ENCODE results near the gene COPZ2.
A peak's percentile ranks its signal among the peaks of the same experiment; 100 is the strongest.
"Not testable (repeated sequence)": the region's sequence is repeated elsewhere in the genome, so short reads cannot be mapped to it uniquely, and the experiment has no call there.

Gene COPZ2

DNA sequence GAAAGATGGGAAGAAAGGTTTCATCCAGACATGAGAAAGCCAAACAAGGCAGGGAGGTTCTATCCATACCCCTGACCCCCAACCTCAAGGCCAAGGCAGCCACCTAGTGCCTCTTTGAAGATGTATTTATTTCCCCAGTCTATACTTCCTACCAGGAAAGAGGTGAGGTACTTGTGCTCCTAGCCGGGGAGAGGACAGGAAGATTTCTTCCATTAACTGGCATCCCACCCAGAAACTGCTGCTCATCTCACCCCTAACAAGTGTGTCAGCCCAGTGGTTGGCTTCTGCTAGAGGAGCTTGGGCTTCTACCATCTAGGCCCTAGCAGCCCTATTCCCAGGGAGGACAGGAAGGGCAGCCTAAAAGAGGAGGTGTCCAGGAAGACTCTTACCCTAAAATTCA is 8.9 kb downstream of the COPZ2 start:
- DNase-seq (ENCODE audit: low read depth) = no peak

- no peak for DNase-seq (ENCODE audit: low read depth)
Measured at GRCh38 chr17:48027322-48027981, 10.1 kb downstream of the COPZ2 start.

GRCh38 chr17:48026502-48027321 is 10.9 kb downstream of the COPZ2 start:
- DNase-seq (ENCODE audit: low read depth) = peak; percentile 66

GRCh38 chr17:48025904-48026501 is 11.6 kb downstream of the COPZ2 start:
- no peak for DNase-seq (ENCODE audit: low read depth)

- peak; percentile 98 for DNase-seq (ENCODE audit: low read depth)
Measured at GRCh38 chr17:48025040-48025903, 12.3 kb downstream of the COPZ2 start.

- no peak for DNase-seq (ENCODE audit: low read depth)
Measured at GRCh38 chr17:48024149-48025039, 13.2 kb downstream of the COPZ2 start.

DNA sequence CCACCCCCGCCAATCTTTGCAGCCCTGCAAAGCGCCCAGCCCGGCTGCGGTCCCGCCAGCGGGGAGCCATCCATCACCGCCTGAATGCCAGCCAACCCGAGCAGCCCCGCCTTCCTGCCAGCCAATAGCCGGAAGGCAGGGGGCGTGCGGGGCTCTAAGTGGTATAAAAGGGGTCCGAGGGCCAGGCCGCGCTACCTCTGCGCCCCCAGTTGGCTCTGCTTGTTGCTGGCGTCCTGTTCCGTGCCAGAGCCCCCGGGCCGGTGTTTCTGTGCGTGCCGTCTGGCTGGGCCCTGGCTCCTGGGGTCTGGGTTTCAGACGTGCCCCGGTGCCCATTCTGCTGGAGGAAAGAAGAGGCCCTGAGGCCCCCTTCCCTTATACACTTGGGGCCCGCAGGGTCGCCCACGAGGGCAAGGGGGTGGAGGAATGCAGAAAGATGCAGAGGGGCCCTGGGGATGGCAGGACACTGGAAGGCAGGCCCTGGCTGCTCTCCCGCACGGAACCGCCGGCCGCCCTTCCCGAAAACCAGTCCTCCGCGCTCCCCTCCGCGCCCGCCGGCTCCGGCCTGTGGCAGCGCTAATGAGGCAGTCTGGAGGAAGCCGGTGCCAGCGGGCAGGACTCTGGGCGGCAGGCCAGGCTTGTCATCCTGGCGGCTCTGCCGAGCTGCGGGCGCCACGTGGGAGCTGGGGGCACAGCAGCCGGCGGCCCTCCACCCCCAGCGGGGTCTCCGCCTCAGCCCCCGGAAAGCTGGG is 14.0 kb downstream of the COPZ2 start:
- DNase-seq (ENCODE audit: low read depth) = peak; percentile 34

- DNase-seq (ENCODE audit: low read depth) = no peak
Measured at GRCh38 chr17:48022901-48023300, 14.7 kb downstream of the COPZ2 start.

DNA sequence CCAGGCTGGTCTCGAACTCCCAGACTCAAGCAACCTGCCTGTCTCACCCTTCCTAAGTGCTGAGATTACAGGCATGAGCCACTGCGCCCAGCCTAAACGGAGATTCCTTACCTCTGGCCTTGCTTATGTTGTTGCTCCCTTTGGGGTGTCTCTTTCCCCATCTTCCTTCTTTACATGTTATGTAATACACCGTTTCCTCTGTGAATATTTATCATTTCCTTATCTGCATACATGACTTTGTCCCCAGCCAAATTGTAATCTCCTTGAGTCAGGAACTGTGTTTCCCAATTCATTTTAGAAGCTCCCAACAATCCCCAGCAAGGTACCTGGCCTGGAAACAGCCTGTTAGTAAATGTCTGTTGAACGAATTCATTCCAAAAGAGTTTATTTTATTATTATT is 15.7 kb downstream of the COPZ2 start:
- DNase-seq (ENCODE audit: low read depth) = no peak

DNA sequence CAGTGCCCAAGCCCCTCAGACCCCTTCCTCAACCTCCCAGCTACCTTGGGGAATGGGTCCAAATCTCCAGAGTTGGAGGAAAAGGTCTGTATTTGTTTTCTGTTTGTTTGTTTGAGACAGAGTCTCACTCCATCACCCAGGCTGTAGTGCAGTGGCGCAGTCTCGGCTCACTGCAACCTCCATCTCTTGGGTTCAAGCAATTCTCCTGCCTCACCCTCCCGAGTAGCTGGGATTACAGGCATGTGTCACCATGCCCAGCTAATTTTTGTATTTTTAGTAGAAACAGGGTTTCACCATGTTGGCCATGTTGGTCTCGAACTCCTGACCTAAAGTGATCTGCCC is 19.8 kb downstream of the COPZ2 start:
- DNase-seq (ENCODE audit: low read depth) = not testable (repeated sequence)

DNA sequence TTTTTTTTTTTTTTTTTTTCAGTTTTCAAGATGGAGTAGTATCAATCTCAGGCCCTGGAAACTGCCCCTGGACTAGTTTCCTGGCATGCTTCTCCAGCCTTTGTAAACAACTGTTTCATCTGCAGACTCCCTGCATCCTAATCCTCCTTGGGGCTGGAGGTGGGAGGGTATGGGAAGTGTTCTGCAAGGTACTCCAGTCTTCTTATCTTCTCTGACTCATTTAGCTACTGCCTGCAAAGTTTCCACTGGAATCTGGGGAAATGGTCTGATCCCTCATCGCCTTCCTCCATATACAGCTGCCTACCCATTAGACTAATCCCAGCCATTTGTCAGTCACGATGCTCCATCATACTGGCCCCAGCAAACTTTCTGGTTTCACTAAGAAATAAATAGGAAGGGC is 21.5 kb downstream of the COPZ2 start:
- DNase-seq (ENCODE audit: low read depth) = no peak

- DNase-seq (ENCODE audit: low read depth) = no peak
Measured at GRCh38 chr17:48014595-48015111, 22.9 kb downstream of the COPZ2 start.

DNA sequence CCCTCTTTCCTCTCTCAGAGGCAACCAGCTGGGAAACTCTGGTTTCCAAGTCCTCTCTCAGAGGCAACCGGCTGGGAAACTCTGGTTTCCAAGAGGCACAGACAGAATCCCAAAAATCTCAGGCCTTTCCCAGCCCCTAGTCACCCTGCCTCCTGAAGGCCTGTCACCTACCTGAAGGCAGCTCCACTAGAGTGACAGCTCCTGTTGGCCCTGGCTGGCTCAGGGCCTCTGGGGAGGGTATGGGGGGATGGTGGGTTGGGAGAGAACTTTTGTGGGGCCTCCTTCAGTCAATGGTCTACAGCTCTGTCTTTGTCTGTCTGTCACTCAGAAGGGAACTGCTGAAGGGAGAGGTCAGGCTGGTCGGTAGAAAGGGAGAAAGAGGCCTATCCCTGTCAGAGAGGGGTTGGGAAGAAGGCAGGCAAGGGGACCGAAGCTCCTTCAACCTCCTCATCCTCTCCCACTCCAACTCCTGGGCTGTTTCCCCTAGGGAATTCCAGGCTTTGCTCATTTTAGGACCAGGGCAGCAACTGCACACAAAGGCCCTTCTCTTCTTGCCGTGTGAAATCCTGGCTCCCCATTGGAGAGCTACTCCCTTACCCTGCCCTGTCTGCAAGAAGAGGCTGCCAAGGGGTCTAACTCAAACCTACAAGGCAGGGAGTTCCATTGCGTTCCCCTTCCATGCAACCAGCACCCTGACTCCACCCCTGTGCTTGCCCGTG is 23.6 kb downstream of the COPZ2 start:
- no peak for DNase-seq (ENCODE audit: low read depth)

DNA sequence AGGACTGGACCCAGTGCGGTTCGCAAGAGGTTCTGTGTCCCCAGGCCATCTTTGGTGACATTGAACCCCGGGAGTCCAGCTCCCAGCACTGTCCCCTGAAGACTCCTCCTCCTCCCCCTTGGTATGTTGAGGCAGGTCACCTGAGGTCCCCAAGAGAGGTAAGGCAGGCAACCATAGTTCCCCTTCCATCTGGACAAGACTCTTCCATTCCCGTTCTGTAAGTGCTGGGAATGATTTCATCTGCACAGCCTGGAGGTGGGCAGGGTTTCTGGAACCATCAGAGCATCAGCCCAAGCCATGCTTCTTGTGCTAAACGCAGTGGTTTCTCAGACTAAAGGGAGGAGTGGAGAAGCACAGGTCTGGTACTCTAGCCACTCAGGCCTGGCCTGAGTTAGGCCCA is 24.9 kb downstream of the COPZ2 start:
- DNase-seq (ENCODE audit: low read depth) = no peak

DNA sequence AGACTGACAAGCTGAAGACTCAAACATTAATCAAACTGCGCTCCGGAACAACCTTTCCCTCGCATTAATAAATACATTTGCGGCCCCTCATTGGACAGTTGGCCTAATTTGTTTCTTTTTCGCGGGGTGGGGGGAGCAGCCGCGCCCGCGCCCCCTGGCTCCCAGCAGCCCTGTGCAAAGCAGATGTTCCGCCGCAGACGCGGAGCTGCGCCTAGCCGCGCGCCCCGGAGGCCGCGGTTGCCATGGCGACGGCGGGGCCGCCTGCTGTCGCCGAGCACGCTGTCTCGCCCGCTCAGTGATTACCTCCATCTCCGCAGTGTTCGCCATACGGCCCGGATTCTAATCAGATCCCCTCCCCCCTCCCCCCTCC is 25.5 kb downstream of the COPZ2 start:
- DNase-seq (ENCODE audit: low read depth) = peak; percentile 46

DNA sequence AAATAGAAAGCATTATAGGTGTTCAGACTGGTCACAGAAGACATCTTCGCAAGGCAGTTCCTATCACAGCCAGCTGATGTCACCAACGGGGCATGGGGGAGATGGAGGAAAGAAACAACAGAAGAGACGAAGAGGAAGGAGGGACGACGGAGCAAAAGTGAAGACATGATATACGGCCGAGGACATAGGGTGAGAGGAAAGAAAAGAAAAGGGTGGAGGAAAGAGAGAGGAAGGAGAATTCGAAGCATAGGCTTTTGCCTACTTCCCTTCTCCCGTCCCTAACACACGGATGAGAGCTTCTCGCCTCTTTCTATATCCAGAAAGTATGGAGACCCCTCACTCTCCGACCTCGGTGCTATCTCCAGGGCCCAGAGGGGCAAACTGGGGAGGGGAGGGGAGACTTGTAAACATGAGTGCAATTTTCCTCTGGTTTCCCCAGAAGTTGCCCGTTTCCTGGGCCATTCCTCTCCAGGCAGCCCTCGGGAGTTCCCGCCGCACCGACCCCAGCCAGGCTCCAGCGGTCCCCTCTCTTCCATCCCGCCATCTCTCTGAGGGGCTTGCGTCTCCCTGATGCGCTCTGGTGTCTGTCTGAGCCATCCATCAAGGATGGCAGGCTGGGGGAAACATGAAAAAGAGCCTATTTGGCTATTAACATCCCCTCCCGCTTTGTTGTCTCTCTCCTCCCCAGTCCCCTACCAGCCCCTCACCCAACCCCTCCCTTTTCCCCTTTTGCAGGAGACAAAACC is 26.0 kb downstream of the COPZ2 start:
- peak; percentile 32 for DNase-seq (ENCODE audit: low read depth)

- no peak for DNase-seq (ENCODE audit: low read depth)
Measured at GRCh38 chr17:48010193-48010592, 27.4 kb downstream of the COPZ2 start.

DNA sequence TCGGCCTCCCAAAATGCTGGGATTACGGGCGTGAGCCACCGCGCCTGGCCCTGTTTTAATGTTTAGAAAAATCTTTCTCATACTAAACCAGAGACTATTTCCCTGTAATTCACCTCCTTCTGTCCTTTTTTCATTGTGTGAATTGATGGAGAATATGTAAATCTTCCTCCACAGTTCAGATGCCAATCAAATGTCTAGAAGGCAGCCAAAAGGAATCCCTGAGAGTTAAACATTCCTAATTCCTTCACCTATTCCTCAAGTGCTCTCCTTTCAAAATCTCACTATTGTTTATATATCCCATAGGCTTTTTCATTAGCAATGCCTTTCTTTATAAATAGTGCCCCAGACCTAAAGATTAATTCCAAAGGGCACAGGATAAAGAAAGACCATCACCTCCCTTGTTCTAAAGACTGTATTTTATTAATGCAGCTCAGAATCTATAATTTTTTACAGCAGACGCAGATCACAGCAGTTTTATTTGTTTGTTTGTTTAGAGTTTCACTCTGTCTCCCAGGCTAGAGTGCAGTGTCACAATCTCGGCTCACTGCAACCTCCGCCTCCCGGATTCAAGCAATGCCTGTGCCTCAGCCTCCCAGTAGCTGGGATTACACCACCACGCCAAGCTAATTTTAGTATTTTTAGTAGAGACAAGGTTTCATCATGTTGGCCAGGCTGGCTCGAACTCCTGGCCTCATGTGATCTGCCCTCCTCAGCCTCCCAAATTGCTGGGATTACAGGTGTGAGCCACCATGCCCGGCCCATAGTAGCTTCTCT is 30.5 kb downstream of the COPZ2 start:
- DNase-seq (ENCODE audit: low read depth) = no peak

Measured in activated T-cell treated with anti-CD3 and anti-CD28 coated beads for 1 hour (primary cell).